AG08395 (cell line): ENCODE measurements around the gene ALCAM.
"Not testable (repeated sequence)": the region's sequence is repeated elsewhere in the genome, so short reads cannot be mapped to it uniquely, and the experiment has no call there.

ENCODE experiments used
- DNase-seq: peaks from one replicate; pipeline ENCODE4 v3.0.0; 2012; ENCODE audit warnings: mixed read lengths, low spot score

The ALCAM gene

DNA sequence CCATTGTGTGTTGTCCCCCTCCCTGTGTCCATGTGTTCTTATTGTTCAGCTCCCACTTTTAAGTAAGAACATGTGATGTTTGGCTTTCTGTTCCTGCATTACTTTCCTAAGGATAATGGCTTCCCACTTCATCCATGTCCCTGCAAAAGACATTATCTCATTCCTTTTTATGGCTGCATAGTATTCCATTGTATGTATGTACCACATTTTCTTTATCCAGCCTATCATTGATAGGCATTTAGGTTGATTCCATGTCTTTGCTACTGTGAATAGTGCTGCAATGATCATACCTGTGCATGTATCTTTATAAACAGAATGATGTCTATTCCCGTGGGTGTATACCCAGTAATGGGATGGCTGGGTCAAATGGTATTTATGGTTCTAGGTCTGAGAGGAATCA is 23.1 kb downstream of the ALCAM start:
- DNase-seq = not testable (repeated sequence)

DNA sequence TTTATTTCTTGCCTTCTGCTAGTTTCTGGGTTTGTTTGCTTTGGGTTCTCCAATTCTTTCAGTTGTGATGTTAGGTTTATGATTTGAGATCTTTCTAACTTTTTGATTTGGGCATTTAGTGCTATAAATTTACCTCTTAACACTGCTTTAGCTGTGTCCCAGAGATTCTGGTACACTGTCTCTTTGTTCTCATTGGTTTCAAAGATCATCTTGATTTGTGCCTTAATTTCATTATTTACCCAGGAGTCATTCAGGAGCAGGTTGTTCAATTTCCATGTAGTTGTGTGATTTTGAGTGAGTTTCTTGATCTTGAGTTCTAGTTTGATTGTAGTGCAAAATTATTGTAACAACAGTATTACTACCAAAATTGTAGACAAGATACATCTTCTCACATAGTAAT is 25.9 kb downstream of the ALCAM start:
- DNase-seq = not testable (repeated sequence)

DNA sequence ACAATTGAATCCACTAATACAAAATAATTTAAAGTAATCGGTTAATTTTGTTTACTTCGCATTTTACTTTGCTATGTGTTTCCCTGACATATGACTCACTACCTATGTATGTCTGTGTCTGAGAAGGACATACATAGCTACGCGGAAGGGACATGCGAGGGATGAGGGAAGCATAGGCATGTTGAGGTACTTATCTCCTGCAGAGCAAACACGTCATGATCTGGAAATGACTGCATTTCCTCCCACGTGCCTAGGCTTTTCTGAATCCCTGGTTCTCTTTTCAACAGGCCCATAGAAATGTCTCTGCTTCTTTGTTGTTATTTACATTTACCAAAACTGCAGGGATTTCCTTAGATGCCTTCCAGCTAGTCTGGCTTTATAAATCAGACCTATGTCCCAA is 27.5 kb downstream of the ALCAM start:
- no peak for DNase-seq

DNA sequence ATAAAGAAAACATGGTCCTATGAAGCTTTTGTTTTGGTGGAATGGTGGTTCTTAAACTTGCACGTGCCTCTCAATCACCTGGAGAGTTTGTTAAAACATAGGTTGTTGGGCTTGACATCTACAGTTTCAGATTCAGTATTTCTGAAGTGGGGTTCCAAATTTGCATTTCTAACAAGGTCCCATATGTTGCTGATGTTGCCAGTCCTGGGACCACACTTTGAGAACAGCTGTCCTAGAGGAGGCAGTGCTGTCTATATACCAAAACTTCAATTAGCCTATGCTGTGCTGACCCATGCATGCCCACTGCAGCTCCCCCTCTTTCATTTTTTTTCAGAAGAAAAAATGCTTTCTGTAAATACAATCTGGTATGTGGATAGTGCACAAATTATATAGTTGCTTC is 31.3 kb downstream of the ALCAM start:
- DNase-seq = no peak

DNA sequence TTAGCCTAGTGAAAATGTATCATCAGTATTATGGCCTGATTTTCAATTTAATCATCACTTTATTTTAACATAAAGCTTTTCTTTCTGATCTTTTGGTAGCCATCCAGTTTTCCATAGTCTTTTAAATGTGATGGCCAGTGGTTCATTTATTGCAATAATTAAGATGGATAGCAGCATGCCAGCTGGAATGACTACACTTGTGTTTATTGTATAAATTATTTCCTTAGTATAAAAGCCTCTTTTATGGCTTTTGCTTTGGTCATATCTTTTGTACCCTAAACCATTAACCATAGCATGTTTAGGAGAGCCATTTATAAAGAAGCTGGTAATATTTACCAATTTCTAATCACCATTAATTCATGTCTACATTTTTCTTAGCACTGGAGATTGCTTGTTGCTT is 31.7 kb downstream of the ALCAM start:
- DNase-seq = no peak

DNA sequence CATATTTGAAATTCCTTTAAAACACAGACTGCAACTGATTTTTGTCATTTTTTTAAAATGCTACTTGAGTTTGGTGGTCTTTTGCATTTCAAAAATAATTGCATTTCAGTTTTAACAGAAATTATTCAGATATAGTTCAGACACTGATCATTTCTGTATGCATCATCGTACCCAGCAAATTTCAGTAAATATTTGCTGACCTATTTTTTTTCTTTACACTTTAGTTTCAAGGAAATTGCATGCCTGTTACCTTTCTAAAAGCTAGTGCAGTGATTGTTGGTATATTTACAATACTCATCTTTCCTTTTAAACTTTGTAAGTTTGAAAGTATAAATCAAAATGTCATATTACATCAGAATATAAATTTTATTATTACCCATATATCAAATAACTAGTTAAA is 32.4 kb downstream of the ALCAM start:
- DNase-seq = no peak

DNA sequence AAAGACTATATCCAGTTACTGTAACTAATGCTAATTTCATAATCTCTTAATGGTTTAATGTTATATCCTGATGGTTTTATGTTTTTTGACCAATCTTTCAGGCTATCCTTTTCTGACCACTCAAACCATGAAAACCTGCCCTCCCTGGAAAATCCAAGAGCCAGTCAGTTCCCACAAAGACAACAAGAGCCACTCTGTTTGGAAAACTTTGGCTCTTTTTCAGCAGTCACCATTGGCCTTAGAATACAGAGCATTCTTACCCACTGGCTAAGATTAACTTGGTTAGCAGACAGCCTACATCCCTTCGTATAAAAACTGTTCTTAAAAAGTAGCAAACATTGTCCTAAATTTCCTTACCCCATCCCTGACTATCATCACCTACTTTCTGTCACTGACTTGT is 32.9 kb downstream of the ALCAM start:
- DNase-seq = no peak

DNA sequence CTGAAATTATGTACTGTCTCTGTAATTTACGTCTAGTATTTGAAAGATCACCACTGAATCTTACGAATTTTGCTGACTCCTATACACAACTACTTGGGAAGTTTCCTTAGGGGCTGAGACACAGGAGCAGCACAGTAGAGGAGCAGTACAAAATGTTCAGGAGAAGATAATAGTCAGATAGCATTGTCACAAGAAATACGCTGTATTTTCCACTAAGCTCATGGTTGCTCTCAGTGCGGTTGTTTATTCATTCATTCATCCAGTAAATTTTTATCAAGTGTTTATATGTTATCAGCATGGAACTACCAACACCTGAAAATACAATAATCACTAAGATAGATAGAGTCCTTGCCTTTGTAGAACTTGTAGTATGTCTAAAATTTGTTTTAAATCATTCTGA is 34.5 kb downstream of the ALCAM start:
- no peak for DNase-seq

DNA sequence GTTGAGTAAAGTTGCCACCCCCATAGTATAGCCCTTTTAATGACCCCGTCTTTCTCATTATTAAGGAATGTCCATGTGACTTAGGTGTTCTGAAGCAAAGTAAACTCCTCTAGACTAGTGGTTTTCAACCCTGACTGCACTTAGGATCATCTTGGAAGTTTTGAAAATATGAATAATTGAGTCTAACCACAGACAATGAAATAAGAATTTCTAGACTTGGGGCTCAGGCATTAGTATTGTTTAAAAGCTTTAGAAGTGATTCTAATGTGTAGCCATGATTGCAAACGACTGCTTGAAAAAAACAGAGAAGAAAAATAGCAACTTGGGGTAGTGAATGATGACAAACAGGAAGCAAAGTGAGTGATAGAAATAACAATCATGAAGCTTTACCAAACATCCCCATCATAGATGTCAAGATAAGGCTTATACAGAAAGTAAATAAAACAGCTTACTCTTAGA is 35.0 kb downstream of the ALCAM start:
- DNase-seq = no peak

DNA sequence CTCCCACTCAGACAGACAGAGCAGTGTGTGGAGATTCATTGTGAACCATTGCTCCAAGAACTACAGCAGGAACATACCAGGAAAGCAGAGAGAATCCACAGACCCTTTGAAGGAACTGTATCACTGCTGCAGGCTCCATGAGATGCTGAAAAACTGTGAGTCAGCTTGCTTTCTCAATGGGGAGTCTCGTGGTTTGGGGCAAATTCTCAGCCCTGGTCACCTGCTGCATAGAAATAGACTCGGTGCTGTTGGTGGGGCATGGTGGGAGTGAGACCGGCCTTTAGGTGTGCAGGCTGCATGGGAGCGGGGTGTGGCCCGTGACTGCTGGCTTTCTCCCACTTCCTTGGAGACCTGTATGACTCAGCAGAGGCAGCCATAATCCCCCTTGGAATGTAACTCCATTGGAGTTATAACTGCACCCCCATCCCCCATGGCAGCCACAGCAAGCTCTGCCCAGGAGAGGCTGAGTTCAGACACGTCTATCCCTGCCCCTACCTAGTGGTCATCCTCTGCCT is 35.6 kb downstream of the ALCAM start:
- no peak for DNase-seq

DNA sequence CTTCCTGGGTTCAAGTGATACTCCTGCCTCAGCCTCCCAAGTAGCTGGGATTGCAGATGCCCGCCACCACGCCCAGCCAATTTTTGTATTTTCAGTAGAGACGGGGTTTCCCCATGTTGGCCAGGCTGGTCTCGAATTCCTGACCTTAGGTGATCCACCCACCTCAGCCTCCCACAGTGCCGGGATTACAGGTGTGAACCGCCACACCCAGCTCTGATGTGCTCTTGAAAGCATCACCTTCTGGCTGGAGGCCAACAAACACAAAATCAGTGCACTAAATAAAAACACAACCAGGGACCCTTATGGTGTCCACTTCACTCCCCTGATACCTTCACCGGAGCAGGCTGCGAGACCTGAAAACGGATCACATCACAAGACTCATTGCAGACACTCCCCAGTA is 36.3 kb downstream of the ALCAM start:
- not testable (repeated sequence) for DNase-seq

DNA sequence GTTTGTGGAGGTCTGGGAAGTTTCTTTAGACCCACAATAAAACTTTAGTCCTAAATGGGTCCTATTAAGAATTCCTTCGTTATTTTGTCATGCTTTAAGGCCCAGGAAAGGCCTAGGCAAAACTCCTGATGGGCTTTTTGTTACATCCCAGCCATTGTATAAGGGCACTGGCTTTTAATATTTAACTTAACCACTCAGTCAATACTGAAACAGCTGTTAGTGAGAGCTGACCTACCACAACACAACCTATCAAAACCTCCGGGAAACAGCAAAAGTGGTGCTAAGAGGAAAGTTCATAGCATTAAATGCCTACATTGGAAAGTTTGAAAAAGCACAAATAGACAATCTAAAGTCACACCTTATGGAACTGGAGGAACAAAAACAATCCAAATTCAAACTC is 39.6 kb downstream of the ALCAM start:
- no peak for DNase-seq

DNA sequence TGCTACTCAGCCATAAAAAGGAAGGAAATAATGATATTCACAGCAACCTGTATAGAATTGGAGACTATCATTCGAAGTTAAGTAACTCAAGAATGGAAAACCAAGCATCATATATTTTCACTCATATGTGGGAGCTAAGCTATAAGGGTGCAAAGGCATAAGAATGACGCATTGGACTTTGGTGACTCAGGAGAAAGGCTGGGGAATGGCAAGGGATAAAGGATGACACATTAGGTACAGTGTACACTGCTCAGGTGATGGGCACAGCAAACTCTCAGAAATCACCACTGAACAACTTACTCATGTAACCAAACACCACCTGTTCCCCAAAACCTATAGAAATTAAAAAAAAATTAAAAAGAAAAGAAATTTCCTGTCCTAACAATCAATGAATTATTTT is 42.7 kb downstream of the ALCAM start:
- no peak for DNase-seq

DNA sequence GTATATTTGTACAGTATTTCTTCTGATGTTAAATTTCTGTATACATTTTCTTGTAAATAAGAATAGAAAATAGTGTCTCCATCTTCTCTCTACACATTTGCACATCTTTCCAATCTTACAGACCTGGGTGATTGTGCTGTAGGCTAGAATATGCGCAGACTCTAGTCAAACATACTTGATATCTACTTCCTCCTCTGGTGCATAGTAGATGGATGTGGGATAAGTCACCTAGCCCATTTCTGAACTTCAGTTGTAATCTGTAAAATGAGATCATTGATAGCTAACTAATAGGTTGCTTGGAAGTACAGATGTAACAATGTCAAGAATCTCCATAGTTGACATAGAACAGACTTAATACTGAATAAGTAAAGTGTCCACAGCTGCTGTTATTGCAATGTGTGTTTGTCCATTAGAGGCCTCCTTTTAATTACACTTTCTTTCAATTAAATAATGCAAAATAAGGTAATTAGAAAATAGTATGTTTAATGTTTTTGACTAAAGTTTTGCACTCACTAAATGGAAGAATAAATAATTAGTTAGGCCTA is 46.7 kb downstream of the ALCAM start:
- DNase-seq = no peak

DNA sequence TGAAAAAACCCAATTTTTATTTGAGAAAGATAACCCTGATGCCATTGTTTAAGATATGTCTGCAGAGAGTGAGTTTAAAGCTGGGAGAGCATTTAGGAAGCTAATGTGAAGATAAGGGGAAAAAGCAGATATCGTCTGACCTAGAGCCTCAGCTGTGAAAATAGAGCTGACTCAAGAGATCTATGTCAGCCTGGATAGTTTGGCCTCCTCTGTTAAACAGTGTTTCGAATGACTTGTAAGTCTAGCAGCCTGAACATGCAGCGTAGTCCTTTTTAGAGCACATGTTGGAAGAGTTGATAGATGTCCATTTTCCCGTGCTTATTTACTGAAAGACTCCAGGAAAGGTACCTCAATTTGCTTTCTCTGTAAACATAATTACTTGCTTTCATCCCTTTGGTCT is 48.1 kb downstream of the ALCAM start:
- no peak for DNase-seq

DNA sequence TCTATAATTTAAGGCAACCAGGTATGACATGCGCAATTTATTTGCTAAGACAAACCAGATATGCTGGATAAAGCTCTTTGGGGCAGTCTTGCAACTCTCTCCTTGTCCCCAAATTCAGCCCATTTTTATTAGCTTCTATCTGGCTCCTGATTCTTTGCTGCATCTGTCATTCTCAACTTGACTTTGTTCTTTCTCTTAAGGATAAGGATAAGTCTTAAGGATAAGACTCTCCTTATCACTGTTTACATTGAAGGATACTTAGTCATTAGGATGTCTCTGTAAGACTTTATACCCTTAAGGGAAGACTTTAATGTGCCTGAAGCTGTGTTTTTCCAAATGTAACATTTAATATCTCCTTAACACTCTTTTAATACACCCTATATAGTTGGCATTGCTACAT is 49.2 kb downstream of the ALCAM start:
- no peak for DNase-seq

DNA sequence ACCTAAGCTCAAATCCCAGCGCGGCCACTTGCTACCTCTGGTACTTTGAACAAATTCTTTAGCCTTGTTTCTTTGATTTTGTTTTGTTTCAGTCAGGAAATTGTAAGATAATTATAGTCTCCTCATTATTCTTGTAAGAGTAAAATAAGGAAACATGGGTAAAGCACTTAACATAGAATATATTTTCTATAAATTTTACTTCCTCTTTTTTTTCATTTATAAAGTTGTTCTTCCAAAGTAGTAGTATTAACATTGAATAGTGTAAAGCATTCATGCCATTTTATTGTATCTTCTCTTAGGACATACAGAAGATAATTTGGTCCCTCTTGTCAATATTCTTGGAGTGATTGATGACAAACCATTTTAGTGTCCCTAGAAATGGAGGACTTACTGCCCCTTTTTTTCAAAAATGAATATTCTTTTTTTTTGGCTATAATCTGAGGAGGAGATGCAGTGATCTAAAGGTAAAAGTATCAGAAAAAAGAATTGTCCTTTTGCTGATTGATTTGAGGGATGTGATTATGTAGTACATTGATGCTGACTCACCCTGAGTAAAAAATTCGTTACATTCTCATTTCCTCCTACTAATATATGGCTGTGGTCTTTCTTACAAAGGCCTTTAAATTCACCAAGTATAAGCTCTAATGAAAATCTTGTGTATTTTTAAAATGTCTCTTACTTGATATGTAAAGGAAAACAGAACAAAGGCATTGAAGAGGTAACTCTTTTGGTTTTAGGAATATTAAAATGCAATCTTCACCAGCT is 51.0 kb downstream of the ALCAM start:
- DNase-seq = no peak

DNA sequence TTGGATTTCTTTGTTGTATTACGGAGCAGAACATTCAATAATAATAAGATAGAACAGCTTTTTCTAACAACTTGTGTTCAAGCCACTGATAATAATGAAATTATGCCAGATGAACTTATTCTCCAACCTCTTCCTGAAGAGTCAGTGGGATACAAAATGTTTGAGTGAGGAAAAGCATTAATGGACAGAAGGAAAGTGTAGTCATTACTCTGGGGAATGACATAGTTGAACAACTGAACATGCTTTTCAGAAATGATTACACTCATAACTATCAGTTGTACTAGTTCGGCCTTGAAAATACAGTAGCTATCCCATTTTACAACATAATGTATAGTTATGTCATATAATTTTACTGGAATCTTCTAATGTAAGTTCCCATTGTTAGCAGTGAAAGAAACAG is 55.9 kb downstream of the ALCAM start:
- no peak for DNase-seq

DNA sequence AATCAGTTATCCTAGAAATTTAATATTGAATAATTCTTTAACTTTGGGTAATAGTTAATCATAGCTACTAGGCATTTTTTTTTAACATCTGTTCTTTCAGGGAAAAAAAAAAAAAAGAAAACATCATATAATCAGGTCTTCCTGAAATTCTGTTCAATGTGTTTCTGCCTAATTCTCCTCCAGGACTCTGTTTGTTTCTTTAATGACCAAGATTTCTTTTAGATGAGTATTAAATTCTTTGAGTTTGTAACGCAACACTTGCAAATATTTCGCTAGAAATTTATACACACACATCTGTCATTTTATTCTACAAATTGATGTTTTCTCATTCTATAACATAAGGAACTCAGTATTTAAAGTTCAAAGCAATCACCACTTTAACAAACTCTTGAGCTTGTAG is 56.7 kb downstream of the ALCAM start:
- no peak for DNase-seq

DNA sequence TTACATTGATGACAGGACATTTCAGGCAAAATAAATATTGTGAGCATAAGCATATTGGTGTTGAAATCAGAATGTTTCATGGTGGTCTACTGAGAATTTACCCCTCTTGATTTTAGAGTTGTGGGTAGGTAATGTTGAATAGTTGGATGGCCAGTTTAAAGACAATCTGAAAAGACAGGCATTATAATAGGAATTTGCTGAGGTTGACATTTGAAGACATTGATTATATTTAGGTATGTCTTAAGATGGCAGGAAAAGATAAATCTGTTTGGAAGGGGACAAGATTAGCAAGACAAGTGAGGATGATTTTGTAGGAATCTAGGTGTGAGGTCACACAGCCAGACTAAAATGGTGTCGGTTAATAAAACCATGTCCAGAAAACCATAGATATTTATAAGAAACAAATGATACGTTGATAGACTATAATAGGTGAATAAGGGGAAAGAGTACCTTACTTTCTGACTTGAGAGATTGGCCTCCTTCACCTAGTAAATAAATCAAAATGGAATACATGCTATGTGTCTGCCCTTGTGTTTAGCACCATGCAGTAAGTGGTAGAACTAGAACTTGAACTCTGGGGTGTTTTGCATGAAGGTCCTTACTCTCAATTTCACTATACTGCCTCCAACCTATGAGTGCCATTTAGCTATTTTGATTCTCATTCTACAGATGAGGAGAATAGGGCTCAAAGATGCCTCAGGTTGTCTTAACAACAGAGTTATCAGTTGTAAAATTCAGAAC is 57.9 kb downstream of the ALCAM start:
- no peak for DNase-seq

DNA sequence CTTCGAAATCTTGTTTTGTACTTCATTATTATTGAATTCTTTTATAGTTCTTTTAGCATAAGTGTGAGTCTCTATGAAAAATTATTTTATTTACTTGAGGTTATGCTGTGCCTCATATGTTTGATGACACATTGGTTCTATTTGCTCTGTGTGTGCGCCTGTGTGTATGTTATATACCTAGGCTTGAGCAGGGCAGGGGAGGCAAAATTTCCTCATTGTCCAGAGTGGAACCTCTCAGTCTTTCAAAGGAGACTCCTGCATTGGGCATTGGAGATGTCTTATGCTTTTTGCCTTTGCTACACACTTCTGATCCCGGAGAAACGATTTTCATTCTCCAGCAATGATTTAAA is 58.4 kb downstream of the ALCAM start:
- no peak for DNase-seq

DNA sequence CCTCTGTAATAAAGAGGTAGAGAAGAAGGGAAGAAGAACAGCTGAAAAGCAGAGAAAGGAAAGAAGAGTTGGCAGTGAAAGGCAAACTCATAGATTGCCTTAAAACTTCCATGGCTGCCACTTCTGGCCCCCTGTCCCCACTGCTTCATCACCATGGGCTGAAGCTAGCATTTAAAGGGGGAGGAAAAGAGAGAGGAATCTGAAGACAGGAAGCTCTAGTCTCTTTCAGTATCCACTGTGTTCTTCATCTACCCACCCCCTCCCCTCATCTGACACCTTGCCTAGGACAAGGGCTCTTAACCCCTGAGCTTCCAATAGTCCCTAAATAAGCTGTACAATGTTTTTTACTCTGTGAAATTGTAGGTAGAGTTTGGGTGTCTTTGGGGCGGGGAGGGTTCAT is 60.6 kb downstream of the ALCAM start:
- no peak for DNase-seq

DNA sequence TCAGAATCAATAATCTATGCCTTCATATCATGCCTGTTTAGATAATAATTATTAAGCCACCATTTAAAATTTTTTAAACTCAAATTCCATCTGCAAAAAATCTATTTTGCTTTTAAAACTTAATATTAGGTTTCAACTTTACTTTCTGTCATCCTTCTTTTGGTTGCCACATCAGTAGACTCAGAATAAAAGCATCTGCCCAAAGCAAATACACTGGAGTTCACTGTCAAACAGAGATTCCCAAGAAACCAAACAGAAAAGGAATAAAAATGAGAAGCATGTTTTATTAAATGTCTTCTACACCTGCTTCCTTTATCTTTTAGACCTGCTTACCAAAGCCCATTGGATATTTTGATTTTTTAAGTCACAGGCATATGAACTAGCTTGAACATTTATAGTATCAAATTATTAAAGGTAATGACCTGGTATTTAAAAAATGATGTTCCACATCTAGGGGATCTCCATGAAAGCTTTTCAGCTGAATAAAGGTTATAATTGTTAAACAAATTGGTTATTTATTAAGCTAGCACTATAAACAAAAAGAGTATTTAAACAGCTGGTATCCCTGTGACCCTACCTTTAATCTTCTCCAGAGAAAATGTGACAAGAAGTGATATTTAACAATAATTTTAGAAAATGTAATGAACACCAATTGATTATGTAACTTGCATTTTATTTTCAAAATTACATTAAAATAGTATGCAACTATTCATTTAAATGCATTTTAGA is 62.5 kb downstream of the ALCAM start:
- DNase-seq = no peak
